Fibroblast of lung (primary cell): ENCODE measurements around the gene SH3BGRL2.
A peak's percentile ranks its signal among the peaks of the same experiment; 100 is the strongest.

Source experiments
- CTCF ChIP-seq, 2 donors: IDR thresholded peaks in 1 of 2; conservative IDR thresholded peaks in 1 of 2; 1 replicate in 1 of 2; 2 replicates in 1 of 2; pipeline ENCODE4 v1.5.1; 2011 to 2012; ENCODE audit warnings: low read length in 2 of 2, control low read depth in 1 of 2, inconsistent platforms in 1 of 2, low read depth in 1 of 2, mild to moderate bottlenecking in 1 of 2
- EZH2 ChIP-seq: IDR thresholded peaks from 2 replicates; pipeline ENCODE4 v1.5.1; 2012; ENCODE audit warnings: low read length, control low read depth, mild to moderate bottlenecking; ENCODE audit errors: missing control alignments

- peak; percentile 50 to 66 for TF ChIP-seq CTCF (conservative IDR thresholded peaks at IDR 0.05 in 1 of 2, IDR thresholded peaks at IDR 0.05 in 1 of 2; ENCODE audit: low read depth in 1 of 2, low read length in 2 of 2)
- no peak for TF ChIP-seq EZH2
Measured at GRCh38 chr6:79713701-79714322, 82.7 kb downstream of the SH3BGRL2 start.
